Peyer's patch (tissue), 4 donors: Measurements from ENCODE around the gene BIN2.

Source experiments
- POLR2A ChIP-seq, 2 donors: fragments of 450-650 bp; IDR thresholded peaks; one replicate each; pipeline ENCODE4 v1.5.1; 2017; ENCODE audit warnings: antibody characterized with exemption in 2 of 2, mild to moderate bottlenecking in 2 of 2, moderate library complexity in 2 of 2
- TF ChIP-seq, protein P1 (sequence below), 6 experiments: fragments of 450-650 bp in 4 of 6; fragments of 200-600 bp in 2 of 6; sonication (generic) in 1 of 6; IDR thresholded peaks; one replicate each; pipeline ENCODE4 v1.5.1; 2017 to 2019; ENCODE audit warnings: antibody characterized with exemption in 6 of 6, mild to moderate bottlenecking in 3 of 6, moderate library complexity in 1 of 6

DNA sequence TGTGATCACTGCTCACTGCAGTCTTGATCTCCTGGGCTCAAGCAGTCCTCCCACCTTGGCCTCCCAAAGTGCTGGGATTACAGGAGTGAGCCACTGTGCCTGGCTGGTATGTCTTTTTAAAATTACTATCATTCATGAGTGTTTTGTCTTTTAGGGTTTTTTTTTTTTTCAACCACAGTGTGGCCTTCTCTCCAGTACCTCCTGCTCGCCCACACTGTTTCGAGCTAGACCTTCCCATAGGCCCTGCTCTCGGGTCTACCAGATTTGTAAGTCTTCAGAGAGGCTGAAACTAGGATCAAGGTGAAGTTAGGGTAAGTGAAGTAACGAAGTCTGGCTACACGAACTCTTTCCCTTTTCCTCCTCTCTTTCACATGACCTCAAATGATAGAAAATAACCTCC is 1.5 kb downstream of the BIN2 start:
- TF ChIP-seq, protein P1, sequence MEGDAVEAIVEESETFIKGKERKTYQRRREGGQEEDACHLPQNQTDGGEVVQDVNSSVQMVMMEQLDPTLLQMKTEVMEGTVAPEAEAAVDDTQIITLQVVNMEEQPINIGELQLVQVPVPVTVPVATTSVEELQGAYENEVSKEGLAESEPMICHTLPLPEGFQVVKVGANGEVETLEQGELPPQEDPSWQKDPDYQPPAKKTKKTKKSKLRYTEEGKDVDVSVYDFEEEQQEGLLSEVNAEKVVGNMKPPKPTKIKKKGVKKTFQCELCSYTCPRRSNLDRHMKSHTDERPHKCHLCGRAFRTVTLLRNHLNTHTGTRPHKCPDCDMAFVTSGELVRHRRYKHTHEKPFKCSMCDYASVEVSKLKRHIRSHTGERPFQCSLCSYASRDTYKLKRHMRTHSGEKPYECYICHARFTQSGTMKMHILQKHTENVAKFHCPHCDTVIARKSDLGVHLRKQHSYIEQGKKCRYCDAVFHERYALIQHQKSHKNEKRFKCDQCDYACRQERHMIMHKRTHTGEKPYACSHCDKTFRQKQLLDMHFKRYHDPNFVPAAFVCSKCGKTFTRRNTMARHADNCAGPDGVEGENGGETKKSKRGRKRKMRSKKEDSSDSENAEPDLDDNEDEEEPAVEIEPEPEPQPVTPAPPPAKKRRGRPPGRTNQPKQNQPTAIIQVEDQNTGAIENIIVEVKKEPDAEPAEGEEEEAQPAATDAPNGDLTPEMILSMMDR (IDR thresholded peaks at IDR 0.05): no peak
- no peak for TF ChIP-seq POLR2A (IDR thresholded peaks at IDR 0.05)
